Omental fat pad (tissue), 4 donors: ENCODE measurements around the gene DLL3. TPM values are rescaled to one million over a fixed set of nuclear protein-coding genes. Genes with fewer than 3 reads are reported as not detected.

ENCODE experiments used
- ATAC-seq: fragments of 150-250 bp; one replicate; pipeline ENCODE4 v1.9.1; 2016; ENCODE audit warnings: mild to moderate bottlenecking, moderate library complexity; ENCODE audit not compliant: low FRiP score
- DNase-seq: peaks from one replicate; pipeline ENCODE4 v3.0.0-alpha.2; 2019; ENCODE audit warnings: low spot score
- total RNA-seq, 4 donors: library from RNA; depleted of rRNA; stranded (reverse); fragments of >200 nt; gene quantifications; one replicate each; pipeline ENCODE4 v1.1.0, GENCODE V29; 2016
- TF ChIP-seq, protein P1 (sequence below), 3 donors: fragments of 450-650 bp; IDR thresholded peaks; one replicate each; pipeline ENCODE4 v1.5.1; 2016 to 2017; ENCODE audit warnings: antibody characterized with exemption in 3 of 3, mild to moderate bottlenecking in 3 of 3, moderate library complexity in 2 of 3

Gene DLL3
- total RNA-seq, 4 donors from 2014 or later = 0.24 TPM; not detected in 3

DNA sequence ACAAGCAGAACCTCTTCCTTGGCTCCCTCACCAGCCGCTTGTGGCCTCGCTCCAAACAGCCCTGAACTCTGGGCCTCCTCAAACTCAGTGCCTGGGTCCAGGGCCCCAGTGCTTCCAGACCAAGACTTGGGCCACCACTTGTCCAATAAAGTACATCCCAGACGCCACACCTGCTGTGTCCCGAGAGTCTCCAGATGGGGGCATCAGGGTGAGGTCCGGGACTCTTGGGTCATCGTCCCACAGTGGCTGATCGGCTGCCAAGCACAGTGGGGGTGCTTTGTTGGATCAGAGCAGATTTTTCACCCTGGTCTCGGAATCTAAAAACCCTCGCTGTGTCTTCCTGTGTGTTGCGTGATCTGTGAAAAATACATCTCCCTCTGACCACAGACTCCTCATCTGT is 9.0 kb upstream of the DLL3 start:
- DNase-seq = no peak
- no peak for ATAC-seq
- TF ChIP-seq, protein P1, sequence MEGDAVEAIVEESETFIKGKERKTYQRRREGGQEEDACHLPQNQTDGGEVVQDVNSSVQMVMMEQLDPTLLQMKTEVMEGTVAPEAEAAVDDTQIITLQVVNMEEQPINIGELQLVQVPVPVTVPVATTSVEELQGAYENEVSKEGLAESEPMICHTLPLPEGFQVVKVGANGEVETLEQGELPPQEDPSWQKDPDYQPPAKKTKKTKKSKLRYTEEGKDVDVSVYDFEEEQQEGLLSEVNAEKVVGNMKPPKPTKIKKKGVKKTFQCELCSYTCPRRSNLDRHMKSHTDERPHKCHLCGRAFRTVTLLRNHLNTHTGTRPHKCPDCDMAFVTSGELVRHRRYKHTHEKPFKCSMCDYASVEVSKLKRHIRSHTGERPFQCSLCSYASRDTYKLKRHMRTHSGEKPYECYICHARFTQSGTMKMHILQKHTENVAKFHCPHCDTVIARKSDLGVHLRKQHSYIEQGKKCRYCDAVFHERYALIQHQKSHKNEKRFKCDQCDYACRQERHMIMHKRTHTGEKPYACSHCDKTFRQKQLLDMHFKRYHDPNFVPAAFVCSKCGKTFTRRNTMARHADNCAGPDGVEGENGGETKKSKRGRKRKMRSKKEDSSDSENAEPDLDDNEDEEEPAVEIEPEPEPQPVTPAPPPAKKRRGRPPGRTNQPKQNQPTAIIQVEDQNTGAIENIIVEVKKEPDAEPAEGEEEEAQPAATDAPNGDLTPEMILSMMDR (IDR thresholded peaks at IDR 0.05) = no peak

DNA sequence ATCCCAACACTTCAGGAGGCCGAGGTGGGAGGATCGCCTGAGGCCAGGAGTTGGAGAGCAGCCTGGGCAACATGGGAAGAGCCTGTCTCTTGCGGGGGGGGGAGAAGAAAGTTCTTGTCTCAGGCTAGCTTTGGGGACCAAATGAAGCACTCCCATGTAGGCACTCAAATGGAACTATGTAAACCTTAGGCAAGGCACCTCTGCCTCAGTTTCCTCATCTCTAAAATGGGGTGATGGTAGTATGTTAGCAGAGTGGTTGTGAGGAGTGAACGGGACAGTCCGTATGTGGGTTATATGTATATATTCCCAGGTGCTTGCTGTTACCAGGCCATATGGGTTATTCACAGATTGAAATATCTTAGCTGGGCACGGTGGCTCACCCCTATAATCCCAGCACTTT is 6.5 kb upstream of the DLL3 start:
- ATAC-seq (no peak), DNase-seq (no peak)
- TF ChIP-seq, protein P1 (IDR thresholded peaks at IDR 0.05) = no peak

DNA sequence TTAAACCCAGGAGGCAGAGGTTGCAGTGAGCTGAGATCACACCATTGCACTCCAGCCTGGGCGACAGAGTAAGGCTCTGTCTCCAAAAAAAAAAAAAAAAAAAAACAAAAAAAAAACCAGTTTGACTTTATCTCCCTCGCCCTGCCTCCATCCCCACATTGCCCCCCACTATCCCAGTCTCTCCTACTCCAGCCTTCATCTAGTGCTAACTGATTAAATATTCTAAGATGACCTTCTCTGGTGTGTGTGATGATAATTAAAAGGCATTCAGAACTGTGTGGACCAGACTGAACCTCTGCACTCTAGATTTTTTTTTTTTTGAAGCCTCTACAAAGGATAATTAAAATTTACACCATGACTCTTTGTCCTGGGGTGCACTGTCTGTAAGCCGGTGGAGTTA is 6.0 kb upstream of the DLL3 start:
- DNase-seq (no peak), ATAC-seq (no peak)
- TF ChIP-seq, protein P1 (IDR thresholded peaks at IDR 0.05) = no peak

DNA sequence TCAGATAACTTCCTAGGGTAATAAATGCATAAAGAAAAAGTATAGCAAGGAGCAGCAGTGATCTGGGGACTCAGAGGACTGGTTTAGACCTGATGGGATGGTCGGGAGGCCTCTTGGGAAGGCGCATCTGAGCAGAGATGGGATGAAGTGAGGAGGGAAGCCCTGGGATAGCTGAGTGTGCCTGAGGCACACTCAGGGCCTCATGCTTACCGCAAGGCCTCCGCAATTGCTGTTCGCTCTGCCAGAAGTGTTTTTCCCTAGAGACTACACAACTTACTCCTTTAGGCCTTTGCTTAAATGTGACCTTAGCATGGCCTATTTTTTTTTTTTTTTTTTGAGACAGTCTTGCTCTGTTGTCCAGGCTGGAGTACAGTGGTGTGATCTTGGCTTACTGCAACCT is 4.1 kb upstream of the DLL3 start:
- TF ChIP-seq, protein P1 (IDR thresholded peaks at IDR 0.05) = no peak
- no peak for DNase-seq
- no peak for ATAC-seq

DNA sequence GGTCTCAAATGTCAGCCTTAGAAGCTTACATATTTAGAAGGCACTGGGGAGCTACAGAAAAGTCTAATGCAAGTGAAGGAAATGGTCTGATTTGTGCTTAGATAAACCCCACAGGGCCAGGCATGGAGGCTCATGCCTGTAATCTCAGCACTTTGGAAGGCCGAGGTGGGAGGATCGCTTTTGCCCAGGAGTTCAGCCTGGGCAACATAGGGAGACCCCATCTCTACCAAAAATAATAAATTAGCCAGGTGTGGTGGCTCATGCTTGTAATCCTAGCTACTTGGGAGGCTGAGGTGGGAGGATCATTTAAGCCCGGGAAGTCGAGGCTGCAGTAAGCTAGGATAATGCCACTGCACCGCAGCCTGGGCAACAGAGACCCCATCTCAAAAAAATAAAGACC is 2.7 kb upstream of the DLL3 start:
- DNase-seq = no peak
- no peak for ATAC-seq
- TF ChIP-seq, protein P1 (IDR thresholded peaks at IDR 0.05) = no peak

DNA sequence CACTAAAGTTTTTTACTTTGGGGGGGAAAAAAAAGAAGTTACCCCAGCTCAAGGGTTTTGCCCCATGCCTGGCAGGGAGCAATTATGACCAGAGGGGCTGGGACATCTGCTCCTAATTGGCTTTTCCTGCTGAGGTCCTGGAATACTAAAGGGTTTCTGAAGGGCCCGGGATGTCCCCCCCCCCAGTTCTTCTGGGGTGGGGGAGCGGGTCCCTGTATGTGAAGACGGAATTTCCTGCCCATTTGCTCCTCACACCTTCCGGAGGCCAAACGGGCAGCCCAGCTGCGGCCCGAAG is 1.1 kb upstream of the DLL3 start:
- TF ChIP-seq, protein P1 (IDR thresholded peaks at IDR 0.05) = no peak
- DNase-seq (no peak), ATAC-seq (no peak)

DNA sequence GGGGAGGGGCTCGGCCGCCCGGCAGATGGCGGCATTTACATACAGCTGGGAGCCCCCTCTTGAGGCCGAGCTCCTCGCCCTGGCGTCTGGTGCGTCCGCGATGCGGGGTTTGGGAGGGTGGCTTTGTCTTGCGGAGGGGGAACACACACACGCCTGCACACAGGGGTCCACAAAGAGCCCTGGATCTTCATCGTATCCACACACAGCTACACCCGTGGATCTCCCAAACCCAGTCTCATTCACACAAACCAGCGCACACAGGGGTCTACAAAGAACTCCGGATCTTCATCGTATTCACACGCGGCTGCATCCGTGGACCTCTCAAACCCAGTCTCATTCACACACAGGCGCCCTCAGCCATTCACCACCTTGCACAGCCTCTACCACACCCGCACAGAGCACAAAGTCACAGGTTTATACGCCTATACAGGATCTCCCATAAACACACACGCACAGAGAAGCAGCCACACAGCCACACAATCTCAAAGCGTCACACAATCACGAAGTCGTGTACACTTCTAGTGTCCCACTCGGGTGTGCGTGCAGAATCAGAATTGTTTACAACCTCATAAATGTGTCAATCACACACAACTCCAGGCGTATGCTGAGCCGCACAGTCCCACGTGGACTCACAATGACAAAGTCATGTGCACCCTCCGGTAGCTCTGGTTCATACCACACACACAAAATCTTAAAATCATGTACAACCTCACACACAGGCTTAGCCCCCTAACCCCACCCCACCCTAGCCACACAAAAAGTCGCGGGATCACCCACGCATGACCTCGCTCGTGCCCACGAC is 550 bp upstream of the DLL3 start:
- peak; percentile 37 for ATAC-seq
- TF ChIP-seq, protein P1 (IDR thresholded peaks at IDR 0.05) = no peak
- DNase-seq = no peak
